HG02678 (cell line): Measurements from ENCODE around the gene SLC6A18.

Source experiments
- ATAC-seq: cut with Tn5 transposase; IDR thresholded peaks from one replicate; pipeline ENCODE4 v1.9.1; 2021; ENCODE audit warnings: mild to moderate bottlenecking, moderate library complexity; ENCODE audit not compliant: unreplicated experiment

The SLC6A18 gene

DNA sequence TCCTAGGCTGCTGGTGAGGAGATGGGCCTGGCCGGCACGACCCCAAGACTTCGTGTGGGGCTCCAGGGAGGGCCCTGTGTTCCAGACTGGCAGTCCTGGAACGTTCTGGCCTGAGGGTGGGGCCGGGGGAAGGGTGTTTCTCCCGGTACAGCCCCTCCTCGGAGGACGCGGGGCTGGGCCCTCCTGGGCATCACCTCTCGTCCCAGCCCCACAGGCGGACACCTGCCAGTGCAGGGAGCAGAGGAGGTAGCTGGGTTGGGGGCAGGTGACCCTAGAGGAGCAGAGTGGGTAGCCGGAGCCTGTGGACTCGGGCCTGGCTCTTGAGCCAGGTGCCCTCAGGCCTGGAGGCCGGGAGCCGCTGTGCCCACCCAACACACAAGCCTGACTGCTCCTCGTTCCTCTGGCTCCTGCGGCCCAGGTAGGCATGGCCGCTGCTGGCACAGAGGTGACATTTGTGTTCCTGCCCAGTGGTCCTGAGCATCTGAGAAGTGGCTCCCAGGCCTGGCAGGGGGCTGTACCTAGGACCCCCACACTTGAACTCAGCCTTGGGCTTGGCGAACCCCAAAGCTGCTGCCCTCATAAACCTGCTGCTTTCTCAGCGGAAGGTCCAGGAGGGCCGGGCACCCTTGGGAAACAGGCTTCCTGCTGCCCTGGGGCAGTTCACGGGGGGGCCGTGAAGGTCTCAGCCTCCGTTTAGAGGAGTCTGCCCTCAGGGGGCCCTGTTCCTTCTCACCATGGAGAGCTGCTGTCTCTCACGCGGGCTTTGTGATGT, 23.0 kb upstream of the SLC6A18 start:
- ATAC-seq = no peak

DNA sequence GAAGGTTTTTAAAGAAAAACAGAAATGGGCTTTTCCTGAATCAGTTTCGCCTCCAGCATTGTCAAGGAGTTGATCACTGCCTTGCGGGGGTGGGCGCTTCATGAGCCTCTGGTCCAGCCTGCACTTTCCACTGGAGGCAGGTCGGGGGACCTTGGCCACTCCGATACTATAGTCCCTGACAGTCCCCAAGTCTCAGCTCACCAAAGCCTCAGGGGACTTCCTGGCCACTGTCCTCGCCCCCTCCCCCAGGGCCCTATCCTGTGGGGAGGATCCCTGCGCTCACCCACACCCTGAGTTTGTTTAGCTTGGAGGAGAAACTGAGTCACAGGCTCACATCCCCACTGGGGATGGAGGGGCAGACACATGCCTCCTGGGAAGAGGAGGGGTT, 22.4 kb upstream of the SLC6A18 start:
- no peak for ATAC-seq

DNA sequence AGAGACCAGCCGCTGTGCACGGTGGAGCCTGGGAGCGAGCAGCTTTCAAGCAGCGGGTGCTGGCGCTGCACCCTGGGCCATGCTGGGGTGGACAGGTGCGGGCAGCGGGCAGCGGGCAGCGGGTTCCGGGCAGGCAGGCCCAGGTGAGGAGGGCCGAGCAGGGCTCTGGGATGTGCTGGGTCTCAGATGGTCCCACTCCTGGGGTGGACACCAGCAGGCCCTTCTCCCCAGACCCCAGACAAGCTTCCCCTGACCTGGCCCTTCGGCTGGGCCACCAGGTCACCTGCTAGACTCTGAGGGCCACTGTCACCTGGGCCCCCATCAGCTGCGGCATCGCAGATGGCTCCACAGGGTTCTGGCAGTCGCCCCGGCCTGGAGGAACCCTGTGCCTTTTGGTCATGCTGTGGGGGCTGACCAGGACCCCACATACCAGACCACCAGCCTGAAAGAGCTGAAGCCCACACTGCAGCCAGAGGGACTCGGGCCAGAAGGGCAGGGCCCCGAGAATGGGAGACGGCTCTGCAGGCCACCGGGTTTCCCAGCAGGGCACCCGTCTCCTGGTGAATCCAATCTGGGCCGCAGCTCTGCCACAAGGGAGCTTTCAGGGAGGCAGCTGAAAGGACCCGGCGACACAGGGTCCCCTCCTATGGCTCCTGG, 21.7 kb upstream of the SLC6A18 start:
- ATAC-seq = no peak

DNA sequence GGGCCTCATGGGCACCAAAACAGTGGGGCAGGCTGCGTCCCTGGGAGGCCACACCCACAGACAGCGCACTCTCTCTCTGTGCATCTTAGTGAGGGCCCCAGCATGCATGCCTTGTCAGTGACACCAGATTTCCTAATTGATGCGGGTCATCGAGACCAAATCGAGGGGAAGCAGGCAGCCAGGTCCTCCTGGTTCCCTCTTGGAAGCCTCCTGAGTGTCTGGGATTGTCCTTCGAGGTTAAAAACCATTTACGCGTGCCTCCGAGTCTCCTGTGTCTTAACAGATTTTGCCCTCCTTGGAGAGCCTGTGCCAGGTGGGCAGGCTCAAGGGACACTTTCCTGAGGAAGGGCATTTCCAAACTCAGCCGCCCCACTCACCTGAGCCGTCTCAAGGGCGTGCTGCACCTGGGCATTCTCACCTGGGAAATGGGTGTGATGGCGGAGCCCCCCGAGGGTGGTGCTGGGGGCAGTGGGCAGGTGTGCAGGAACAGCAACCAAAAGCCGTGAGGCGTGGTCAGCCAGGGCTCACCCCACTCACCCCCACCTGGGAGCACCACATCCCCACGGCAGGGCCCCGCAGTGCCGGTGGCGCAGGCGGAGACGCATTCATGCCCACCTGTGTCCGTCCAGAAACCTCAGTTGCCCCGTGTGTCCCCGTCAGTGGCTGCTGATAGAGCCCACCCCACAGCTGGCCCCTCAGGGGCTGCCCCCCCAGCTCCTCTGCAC, 21.1 kb upstream of the SLC6A18 start:
- ATAC-seq = no peak

DNA sequence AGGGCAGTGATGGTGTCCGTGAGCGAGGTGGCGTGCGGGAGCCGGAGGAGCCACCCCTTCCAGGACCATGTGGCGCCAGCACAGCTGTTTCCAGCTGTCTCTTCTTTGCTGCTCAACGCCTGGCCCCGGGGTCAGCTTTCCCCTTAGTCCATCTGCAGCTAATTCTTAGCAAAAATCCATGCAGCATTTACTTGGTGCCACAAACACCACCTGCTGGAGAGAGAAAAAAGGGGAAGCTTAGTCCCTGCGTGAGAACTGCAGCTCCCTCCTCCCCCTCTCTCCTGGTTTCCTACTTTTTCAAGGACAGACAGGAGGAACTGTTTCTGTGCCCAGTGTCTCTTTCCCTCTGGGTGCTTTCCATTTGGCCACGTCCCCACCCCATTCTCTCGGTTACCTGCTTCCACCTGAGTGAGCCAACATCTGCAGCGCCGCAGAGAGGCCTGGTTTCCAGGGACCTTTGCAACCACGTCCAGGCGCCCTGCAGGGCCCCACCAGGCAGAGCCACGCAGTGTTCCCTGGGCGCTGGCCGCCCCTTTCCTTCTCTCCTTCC, 20.4 kb upstream of the SLC6A18 start:
- ATAC-seq = no peak

DNA sequence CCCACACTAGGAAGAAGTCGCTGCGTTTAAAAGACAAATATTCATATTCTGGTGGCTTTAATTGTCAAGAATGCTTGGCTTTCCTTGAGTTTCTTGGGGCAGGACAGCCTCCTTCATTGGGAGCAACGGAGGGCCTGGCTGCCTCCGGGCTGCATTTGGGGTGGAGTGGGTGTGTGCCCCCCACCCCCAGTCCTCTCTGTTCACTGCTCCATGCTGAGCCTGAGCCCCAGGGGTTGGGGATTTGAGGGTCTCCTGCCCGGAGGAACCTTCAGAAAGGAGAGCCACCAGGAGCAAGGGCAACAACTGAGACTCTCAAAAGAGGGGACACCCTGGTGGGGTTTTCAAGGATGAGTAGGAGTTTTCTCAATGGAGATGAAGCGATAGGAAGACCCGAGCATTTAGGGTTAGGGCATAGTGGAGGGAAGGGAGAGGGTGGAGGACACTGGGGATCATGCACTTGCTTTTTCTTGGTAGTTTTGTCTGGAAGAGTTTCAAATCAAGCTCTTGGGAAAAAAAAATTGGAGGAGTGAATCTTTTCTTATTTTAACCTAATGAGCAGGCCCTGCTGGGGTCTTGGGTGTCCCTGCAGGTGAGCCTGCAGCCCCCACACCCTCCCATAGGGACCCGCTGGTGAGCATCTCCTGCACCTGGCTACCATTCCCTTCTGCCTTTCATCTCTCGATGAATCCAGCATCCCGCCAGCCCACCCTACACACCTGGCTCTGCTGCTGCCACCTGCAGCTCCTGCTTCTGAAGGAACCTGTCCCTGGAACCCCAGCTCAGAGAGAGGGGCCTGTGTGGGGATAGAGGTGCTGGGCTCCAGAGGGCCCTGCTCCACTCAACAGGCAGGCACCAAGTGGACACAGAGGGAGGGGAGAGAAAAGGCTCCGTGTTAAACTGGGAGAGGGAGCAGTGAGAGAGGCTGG, 19.7 kb upstream of the SLC6A18 start:
- ATAC-seq = no peak

DNA sequence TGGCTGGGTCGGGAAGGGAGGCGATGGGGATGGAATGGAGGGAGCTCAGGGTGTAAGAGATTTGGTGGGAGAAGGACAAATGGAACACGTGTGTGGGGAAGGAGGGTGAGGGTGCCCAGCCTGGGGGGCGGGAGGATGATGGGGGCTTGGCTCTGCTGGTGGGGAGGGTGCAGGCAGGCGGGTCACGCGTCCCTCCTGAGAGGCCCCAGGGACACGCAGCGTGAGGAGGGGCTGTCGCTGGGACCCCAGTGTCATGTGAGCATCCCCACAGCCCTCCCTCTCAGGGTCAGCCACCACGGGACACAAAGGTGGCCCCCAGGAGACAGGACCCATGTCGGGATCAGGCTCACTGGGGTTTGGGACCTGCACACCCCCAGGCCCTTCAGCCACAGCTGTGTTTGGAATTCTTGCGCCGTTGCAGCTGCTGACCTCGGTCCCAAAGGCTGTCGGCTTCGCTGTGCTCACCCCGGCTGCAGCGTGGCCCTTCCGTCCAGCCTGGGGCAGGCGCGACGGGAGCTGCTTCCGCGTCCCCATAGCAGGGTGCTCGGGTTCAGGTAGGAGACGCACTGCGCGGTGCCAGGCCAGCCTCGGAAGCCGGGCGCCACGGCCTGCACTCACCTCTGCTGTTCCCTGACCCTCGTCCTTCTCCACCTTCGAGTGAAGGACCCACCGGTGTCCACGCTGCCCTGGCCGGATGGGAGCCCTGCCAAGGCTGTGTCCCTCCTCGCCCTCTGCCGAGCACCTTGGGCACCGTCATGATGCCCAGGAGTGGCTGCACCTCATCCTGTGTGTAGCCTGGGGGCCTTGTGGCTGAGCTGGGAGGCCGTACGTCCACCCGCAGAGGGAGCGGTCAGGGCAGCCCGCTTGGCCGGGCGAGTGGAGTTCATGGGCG, 18.4 kb upstream of the SLC6A18 start:
- no peak for ATAC-seq

DNA sequence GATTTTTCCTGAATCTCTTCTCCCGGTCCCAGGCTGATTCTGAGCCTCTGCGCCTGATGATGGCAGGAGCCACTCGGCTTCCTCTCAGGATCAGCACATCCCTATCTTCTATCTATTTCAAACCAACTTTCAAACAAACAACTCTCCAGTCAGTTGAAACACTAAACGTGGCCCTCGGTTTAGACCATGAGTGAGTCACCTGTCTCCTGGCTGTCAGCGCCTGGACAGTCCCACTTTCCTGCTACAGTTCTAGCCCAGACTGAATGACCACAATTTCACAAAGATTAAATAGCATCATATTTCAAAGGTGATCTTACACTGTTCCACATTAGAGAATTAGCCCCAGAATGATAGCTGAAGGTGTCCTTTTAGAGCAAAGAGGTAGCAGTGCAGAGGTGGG, 17.6 kb upstream of the SLC6A18 start:
- ATAC-seq = no peak

DNA sequence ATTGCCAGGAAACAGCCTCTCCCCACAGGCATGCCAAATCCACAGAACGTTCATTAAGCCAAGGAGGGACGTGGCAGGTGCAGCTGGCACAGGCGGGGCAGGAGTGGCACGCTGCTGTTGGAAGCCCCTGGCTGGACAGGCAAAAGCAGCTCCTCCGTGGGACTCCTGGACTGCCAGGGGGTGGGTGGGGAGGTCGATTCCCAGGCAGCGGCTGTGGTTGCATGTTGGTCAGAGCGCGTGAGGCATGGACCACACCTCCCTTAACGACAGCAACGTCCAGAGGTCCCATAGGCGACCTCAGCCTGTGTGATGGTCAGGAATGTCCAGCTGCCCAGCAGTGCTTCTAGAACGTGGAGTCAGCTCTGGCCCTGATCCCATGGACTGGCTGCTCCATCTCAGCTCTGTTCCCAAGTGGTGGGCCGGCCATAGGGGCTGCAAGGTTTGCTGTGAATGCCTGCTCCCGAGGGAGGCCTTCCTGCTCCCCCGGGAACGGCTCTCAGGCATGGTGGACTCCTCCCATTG, 16.9 kb upstream of the SLC6A18 start:
- no peak for ATAC-seq

DNA sequence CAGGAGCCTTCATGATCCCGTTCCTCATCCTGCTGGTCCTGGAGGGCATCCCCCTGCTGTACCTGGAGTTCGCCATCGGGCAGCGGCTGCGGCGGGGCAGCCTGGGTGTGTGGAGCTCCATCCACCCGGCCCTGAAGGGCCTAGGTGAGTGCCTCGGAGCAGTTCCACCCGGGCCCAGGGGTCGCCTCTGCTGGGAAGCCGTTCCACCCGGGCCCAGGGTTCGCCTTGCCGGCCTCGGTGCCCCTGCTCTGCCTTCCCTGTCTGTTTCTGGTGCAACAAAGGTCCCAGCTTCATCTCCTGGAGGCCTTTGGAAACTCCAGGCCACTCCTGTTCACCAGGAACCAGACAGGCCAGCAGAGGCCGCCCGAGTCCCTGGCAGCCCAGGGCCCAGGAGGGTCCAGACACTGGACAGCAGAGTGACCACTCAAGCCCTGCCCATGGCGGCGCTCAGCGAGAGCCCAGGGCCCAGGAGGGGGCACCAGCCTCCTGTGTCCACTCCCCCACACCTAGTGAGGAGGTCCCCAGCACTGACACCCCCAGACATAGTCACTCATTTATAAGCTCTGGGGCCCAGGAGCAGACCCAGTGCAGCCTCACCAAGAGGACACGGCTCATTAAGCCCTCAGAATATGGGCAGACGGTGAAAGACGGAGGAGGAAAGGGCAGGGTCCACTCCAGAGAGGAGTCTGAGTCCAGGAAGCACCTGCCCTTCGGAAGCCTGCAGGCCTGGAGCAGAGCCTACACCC, 16.3 kb upstream of the SLC6A18 start:
- ATAC-seq = no peak

DNA sequence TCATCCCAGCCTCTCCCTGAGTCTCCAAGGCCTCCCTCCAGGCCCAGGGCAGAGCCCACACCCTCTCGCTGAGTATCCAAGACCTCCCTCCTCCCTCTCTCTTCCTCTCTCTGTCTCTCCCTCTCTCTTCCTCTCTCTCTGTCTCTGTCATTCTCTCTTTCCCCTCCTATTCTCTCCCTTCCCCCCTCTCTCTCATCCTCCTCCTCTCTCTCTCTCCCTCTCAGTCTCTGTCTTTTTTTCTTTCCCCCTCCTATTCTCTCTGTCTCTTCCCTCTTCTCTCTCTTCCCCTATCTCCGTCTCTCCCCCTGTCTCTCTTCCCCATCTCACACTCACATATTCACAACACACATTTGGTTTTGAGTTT, 15.7 kb upstream of the SLC6A18 start:
- ATAC-seq = no peak

DNA sequence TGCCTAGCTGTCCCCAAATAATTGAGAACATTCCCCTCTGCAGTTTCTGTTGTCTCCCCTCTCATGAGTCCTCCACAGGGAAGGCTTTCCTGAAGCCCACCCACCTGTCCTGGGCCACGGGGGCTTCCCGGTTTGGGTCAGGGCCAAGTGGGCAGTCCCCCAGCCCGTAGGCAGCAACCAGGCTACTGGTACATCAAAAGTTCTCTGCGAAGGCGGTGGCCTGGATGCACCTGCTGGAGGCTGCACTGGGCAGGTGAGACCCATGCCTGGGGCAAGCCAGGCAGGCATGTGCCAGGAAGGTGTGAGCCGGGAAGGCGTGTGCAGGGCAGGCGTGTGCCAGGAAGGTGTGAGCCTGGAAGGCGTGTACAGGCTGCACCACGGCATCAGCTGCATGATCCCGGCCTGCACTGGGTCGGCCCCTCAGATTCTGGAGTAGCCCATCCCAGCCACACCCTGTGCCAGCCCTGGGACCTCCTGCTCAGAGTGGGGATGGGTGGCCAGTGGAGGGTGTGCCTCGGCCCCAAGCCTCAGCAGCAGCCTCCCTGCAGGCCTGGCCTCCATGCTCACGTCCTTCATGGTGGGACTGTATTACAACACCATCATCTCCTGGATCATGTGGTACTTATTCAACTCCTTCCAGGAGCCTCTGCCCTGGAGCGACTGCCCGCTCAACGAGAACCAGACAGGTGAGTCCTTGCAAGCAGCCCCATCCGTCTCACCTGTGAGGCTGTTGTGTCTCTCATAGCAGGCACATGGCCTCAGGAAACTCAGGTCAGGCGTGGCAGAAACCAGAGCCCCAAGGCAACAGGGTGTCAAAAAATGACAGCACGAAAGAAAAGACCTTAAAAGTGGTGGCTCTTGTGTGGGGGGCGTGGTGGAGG, 15.0 kb upstream of the SLC6A18 start:
- no peak for ATAC-seq

DNA sequence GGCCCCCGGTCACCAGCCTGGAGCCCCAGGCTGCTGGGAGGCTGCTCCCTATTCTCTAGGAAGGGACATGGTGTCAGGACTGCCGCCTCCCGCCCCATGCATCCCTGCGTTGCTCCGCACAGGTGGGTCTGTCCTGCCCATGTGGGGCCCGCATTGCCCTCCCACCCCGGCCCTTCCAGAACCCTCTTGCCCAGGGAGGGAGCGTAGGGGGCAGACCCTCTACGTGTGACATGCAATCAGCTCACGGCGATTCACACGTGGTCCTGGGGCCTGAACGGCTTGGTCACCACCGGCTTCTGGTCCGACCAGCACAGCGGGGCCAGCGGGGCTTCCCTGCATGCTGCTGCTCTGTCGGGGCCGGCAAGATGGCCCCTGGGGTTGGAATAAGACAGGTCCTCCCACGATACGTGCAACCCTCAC, 14.3 kb upstream of the SLC6A18 start:
- ATAC-seq = no peak

DNA sequence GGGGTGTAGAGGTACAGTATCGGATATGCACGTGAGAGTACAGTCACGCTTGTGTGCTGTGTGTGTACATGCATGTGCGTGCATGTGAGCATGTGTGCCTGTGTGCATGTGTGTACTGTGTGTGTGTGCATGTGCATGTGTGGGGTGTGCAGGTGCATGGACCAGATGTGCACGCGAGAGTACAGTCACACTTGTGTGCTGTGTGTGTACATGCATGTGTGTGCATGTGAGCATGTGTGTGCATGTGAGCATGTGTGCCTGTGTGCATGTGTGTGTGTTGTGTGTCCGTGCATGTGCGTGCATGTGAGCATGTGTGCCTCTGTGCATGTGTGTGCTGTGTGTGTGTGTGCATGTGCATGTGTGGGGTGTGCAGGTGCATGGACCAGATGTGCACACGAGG, 13.5 kb upstream of the SLC6A18 start:
- ATAC-seq = no peak

DNA sequence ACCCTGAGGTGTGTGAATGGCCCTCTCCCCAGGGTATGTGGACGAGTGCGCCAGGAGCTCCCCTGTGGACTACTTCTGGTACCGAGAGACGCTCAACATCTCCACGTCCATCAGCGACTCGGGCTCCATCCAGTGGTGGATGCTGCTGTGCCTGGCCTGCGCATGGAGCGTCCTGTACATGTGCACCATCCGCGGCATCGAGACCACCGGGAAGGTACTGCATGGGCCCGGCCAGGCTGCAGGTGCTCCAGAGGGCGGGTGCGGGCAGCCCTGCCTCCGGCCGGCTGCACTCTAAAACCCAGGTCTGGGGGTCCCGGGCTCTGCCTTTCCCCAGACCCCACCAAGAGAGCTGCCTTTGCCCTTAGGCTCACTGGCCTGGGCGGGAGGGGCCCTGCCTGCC, 12.9 kb upstream of the SLC6A18 start:
- no peak for ATAC-seq

DNA sequence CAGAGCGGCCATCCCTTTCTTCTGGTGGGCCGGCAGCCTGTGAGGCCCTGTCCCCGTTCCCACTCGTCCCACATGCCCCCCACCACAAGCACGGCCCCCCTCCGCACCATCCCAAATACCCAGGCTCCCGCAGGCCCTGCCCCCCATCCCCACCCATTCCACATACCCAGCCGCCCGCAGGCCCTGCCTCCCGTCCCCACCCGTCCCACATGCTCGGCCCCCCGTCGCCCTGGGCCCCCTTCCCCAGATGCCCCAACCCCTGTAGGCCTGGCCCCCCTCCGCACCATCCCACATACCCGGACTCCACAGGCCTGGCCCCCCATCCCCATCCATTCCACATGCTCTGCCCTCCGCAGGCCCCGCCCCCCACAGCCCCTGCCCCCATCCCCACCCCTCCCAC, 12.3 kb upstream of the SLC6A18 start:
- no peak for ATAC-seq

DNA sequence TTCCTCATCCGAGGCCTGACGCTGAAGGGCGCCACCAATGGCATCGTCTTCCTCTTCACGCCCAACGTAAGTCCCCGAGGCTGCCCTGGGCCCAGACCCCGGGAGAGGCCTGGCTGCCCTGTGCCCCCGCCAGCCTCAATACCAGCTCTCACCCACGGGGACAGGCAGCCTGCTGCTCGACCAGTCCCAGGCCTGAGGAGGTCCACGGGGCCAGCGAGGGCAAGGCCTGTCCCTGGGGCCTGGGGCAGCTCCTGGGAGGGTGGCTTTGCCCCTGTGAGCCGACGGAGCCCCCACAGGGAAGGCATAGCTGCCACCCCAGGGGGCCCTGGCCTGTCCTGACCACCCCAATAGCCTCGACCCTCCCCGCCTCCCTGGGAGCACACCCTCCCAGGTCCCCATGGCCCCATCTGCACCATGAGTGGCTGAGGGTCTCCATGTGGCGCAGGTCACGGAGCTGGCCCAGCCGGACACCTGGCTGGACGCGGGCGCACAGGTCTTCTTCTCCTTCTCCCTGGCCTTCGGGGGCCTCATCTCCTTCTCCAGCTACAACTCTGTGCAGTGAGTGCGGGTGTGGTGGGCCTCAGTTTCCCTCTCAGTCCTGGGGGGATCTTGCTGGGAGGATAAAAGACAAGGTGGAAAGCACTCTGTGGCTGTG, 11.5 kb upstream of the SLC6A18 start:
- no peak for ATAC-seq
